ENCODE results near the gene ZNF860. TPM values are rescaled to one million over a fixed set of nuclear protein-coding genes. Genes with fewer than 3 reads are reported as not detected.

The ZNF860 gene
- total RNA-seq, 2 experiments from 2014 or later = 20.3 to 22.2 TPM

- intact Hi-C loops (cut with micrococcal nuclease; ENCODE audit: unreplicated experiment) = no loop called here
- peaks cover 98% of the 10 kb centered on the region for H3K79me2 ChIP-seq (ENCODE audit: insufficient read depth, low read depth, low read length)
- H4K20me1 ChIP-seq (ENCODE audit: insufficient read depth, low read length) = no peaks in the 10 kb centered on the region
- BruUV-seq (replicated peaks) = no TSS peak
- CTCF ChIA-PET (ENCODE audit: unreplicated experiment) = interaction anchor here (1.0 to 1.5 kb wide), 2 partner anchors 8 to 26 kb away, joined by 3 to 4 read pairs; no protein-coding TSS in a partner anchor
- TF ChIP-seq, protein P1, sequence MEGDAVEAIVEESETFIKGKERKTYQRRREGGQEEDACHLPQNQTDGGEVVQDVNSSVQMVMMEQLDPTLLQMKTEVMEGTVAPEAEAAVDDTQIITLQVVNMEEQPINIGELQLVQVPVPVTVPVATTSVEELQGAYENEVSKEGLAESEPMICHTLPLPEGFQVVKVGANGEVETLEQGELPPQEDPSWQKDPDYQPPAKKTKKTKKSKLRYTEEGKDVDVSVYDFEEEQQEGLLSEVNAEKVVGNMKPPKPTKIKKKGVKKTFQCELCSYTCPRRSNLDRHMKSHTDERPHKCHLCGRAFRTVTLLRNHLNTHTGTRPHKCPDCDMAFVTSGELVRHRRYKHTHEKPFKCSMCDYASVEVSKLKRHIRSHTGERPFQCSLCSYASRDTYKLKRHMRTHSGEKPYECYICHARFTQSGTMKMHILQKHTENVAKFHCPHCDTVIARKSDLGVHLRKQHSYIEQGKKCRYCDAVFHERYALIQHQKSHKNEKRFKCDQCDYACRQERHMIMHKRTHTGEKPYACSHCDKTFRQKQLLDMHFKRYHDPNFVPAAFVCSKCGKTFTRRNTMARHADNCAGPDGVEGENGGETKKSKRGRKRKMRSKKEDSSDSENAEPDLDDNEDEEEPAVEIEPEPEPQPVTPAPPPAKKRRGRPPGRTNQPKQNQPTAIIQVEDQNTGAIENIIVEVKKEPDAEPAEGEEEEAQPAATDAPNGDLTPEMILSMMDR (conservative IDR thresholded peaks at IDR 0.05; ENCODE audit: low read length) = no peak
- TF ChIP-seq EZH2phosphoT487 (IDR thresholded peaks at IDR 0.05; ENCODE audit: borderline replicate concordance, low read depth, low read length) = no peak
- H2AFZ ChIP-seq (ENCODE audit: low read length) = no peak overlapping the region
- POLR2A ChIA-PET = interaction anchor here (0.6 to 2.6 kb wide), 19 partner anchors 8 to 60 kb away, joined by 3 to 22 read pairs (median 6); no protein-coding TSS in a partner anchor
- peak overlapping the region; percentile 75 for H3K4me2 ChIP-seq (ENCODE audit: low read length)
- peaks cover 99% of the 10 kb centered on the region for H3K4me1 ChIP-seq (ENCODE audit: insufficient read depth, low read length, poor library complexity, severe bottlenecking)
- peaks cover 21% of the 10 kb centered on the region; the same call in 1 of the 2 replicates for H3K36me3 ChIP-seq (ENCODE audit: insufficient read depth, low read length)
- no peaks in the 10 kb centered on the region for H3K9me2 ChIP-seq (ENCODE audit: insufficient read depth, low read length)
- H3K9me3 ChIP-seq (ENCODE audit: low read length) = no peaks in the 10 kb centered on the region
- H3K4me3 ChIP-seq (ENCODE audit: low read depth, low read length, poor library complexity, severe bottlenecking) = peak overlapping the region; percentile 50
- DNase-seq (ENCODE audit: low spot score) = peak; percentile 66
- peak overlapping the region; percentile 94 for H3K27ac ChIP-seq (ENCODE audit: low read depth, low read length, poor library complexity, severe bottlenecking)
These were observed 47.5 kb upstream of the ZNF860 start for GRCh38 chr3:31934018-31934417.

- Histone ChIP-seq H3K4me2 (ENCODE audit: low read length) (peak overlapping the region; percentile 75), H3K9me3 (ENCODE audit: low read length) (no peaks in the 10 kb centered on the region), H4K20me1 (ENCODE audit: insufficient read depth, low read length) (no peaks in the 10 kb centered on the region), H3K27ac (ENCODE audit: low read depth, low read length, poor library complexity, severe bottlenecking) (peak overlapping the region; percentile 94), H3K4me3 (ENCODE audit: low read depth, low read length, poor library complexity, severe bottlenecking) (peak overlapping the region; percentile 50), H2AFZ (ENCODE audit: low read length) (no peak overlapping the region), H3K9me2 (ENCODE audit: insufficient read depth, low read length) (no peaks in the 10 kb centered on the region), H3K36me3 (ENCODE audit: insufficient read depth, low read length) (peaks cover 22% of the 10 kb centered on the region; the same call in 1 of the 2 replicates), H3K79me2 (ENCODE audit: insufficient read depth, low read depth, low read length) (peaks cover 98% of the 10 kb centered on the region), H3K4me1 (ENCODE audit: insufficient read depth, low read length, poor library complexity, severe bottlenecking) (peaks cover 99% of the 10 kb centered on the region)
- DNase-seq (ENCODE audit: low spot score) = no peak
- POLR2A ChIA-PET = interaction anchor here (0.8 to 2.6 kb wide), 9 partner anchors 11 to 36 kb away, joined by 3 to 22 read pairs (median 6); no protein-coding TSS in a partner anchor
- CTCF ChIA-PET (ENCODE audit: unreplicated experiment) = no interaction called here
- BruUV-seq (replicated peaks) = no TSS peak
- TF ChIP-seq, protein P1 (conservative IDR thresholded peaks at IDR 0.05; ENCODE audit: low read length) = no peak
- no peak for TF ChIP-seq EZH2phosphoT487 (IDR thresholded peaks at IDR 0.05; ENCODE audit: borderline replicate concordance, low read depth, low read length)
- intact Hi-C loops (cut with micrococcal nuclease; ENCODE audit: unreplicated experiment) = no loop called here
These were observed 46.7 kb upstream of the ZNF860 start for GRCh38 chr3:31934866-31935265.

DNA sequence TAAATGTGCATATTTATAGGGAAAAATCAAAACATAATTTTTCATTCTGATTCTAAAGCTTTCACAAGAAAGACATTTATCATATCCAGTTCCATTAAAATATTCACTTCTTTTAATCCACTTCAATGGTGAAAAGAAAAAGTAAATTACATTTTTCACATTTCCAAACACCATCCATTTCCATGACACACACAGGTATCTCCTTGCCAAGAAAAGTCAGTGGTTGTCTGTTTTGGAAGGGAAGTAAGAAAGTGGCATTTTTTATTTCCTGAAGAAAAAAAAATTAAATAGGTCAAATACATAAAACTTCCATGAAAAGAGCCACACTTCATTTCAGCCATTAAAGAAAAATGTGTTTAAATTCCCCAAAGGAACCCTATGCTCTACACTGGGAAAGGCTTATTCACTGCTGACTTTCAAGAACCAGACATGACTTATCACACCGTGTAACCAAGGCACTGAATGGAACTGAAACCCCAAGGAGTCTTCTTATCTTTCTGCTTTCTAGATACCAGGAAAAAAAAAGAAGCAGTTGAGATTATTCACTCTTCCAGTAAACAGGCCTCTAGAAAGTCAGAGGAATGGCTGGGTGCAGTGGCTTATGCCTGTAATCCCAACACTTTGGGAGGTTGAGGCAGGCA, 45.0 kb upstream of the ZNF860 start:
- Histone ChIP-seq H3K4me2 (ENCODE audit: low read length) (peak overlapping the region; percentile 75), H2AFZ (ENCODE audit: low read length) (no peak overlapping the region), H3K36me3 (ENCODE audit: insufficient read depth, low read length) (peaks cover 33% of the 10 kb centered on the region), H3K4me1 (ENCODE audit: insufficient read depth, low read length, poor library complexity, severe bottlenecking) (peaks cover 99% of the 10 kb centered on the region), H3K9me2 (ENCODE audit: insufficient read depth, low read length) (no peaks in the 10 kb centered on the region), H3K4me3 (ENCODE audit: low read depth, low read length, poor library complexity, severe bottlenecking) (no peak overlapping the region), H3K27ac (ENCODE audit: low read depth, low read length, poor library complexity, severe bottlenecking) (peak overlapping the region; percentile 94), H3K79me2 (ENCODE audit: insufficient read depth, low read depth, low read length) (peaks cover 99% of the 10 kb centered on the region), H4K20me1 (ENCODE audit: insufficient read depth, low read length) (no peaks in the 10 kb centered on the region), H3K9me3 (ENCODE audit: low read length) (peaks cover 5% of the 10 kb centered on the region; the same call in 1 of the 2 replicates)
- BruUV-seq (replicated peaks) = no TSS peak
- TF ChIP-seq, protein P1 (conservative IDR thresholded peaks at IDR 0.05; ENCODE audit: low read length) = no peak
- TF ChIP-seq EZH2phosphoT487 (IDR thresholded peaks at IDR 0.05; ENCODE audit: borderline replicate concordance, low read depth, low read length) = no peak
- ChIA-PET CTCF (ENCODE audit: unreplicated experiment) (no interaction called here), POLR2A (interaction anchor here (0.7 to 1.7 kb wide), 8 partner anchors 11 to 91 kb away, joined by 3 to 6 read pairs (median 4); no protein-coding TSS in a partner anchor)
- DNase-seq (ENCODE audit: low spot score) = no peak
- intact Hi-C loops (cut with micrococcal nuclease; ENCODE audit: unreplicated experiment) = no loop called here

Data from OCI-LY7 (cell line).